ENCODE measurements around the gene FOXE3.
A peak's percentile ranks its signal among the peaks of the same experiment; 100 is the strongest.

Gene FOXE3

GRCh38 chr1:47384083-47384482 lies 32.0 kb upstream of the FOXE3 start:
- no peak for TF ChIP-seq CTCF (IDR thresholded peaks at IDR 0.05; ENCODE audit: low read depth, low read length)
- H3K4me3 ChIP-seq (ENCODE audit: low read depth, low read length) = no peak overlapping the region

GRCh38 chr1:47385020-47385419 lies 31.1 kb upstream of the FOXE3 start:
- H3K4me3 ChIP-seq (ENCODE audit: low read depth, low read length) = no peak overlapping the region
- TF ChIP-seq CTCF (IDR thresholded peaks at IDR 0.05; ENCODE audit: low read depth, low read length) = no peak

- H3K4me3 ChIP-seq (ENCODE audit: low read depth, low read length) = no peak overlapping the region
- no peak for TF ChIP-seq CTCF (IDR thresholded peaks at IDR 0.05; ENCODE audit: low read depth, low read length)
Measured at GRCh38 chr1:47386268-47386667, 29.8 kb upstream of the FOXE3 start.

GRCh38 chr1:47388030-47388890 lies 27.8 kb upstream of the FOXE3 start:
- TF ChIP-seq CTCF (IDR thresholded peaks at IDR 0.05; ENCODE audit: low read depth, low read length) = no peak
- H3K4me3 ChIP-seq (ENCODE audit: low read depth, low read length) = no peak overlapping the region

GRCh38 chr1:47388891-47389238 lies 27.2 kb upstream of the FOXE3 start:
- H3K4me3 ChIP-seq (ENCODE audit: low read depth, low read length) = no peak overlapping the region
- TF ChIP-seq CTCF (IDR thresholded peaks at IDR 0.05; ENCODE audit: low read depth, low read length) = peak; percentile 91

GRCh38 chr1:47389731-47390130 lies 26.4 kb upstream of the FOXE3 start:
- no peak for TF ChIP-seq CTCF (IDR thresholded peaks at IDR 0.05; ENCODE audit: low read depth, low read length)
- no peak overlapping the region for H3K4me3 ChIP-seq (ENCODE audit: low read depth, low read length)

- TF ChIP-seq CTCF (IDR thresholded peaks at IDR 0.05; ENCODE audit: low read depth, low read length) = no peak
- H3K4me3 ChIP-seq (ENCODE audit: low read depth, low read length) = no peak overlapping the region
Measured at GRCh38 chr1:47390843-47391242, 25.2 kb upstream of the FOXE3 start.
